K562 (cell line): ENCODE measurements around the gene KCNQ5. TPM values are rescaled to one million over a fixed set of nuclear protein-coding genes. Genes with fewer than 3 reads are reported as not detected.

Experiments used
- ATAC-seq: fragments of 200-7000 bp; cut with Tn5 transposase; 3 replicates; pipeline ENCODE4 v1.9.1; 2020; ENCODE audit warnings: moderate library complexity
- BruUV-seq: library from RNA; stranded (reverse); fragments of 400-500 nt; replicated peaks from 2 replicates; lab custom pipeline; 2021; lab: Mats Ljungman, UMichigan
- CTCF ChIA-PET: fragments of 300-600 bp; formaldehyde crosslinking; extraction: SDS; loops from one replicate; lab custom pipeline; 2021; ENCODE audit warnings: low intra/inter-chr PET ratio; lab: Yijun Ruan, JAX
- POLR2A ChIA-PET: fragments of 300-600, 350-650 bp; sonication (Branson Sonifier 250); formaldehyde crosslinking; extraction: SDS; loops from one replicate; lab custom pipeline; 2021; ENCODE audit warnings: antibody characterized with exemption, inconsistent platforms; lab: Yijun Ruan, JAX
- DNase-seq, 4 experiments: peaks; one replicate each; pipeline versions ENCODE4 v3.0.0 to v3.0.0-alpha.2; 2011 to 2018; ENCODE audit warnings: low spot score in 3 of 4, mixed read lengths in 3 of 4; ENCODE audit errors: extremely low read depth in 1 of 4
- FAIRE-seq: peaks from 2 replicates; lab custom pipeline; 2011; peaks lifted over from hg19 to GRCh38; lab: Jason Lieb, UNC
- H2AFZ ChIP-seq: 2 replicates; pipeline ENCODE4 v1.6.0; 2011; ENCODE audit warnings: low read depth, low read length, control low read depth, inconsistent platforms
- H3K27ac ChIP-seq: fragments of 200-600 bp; 3 replicates; pipeline ENCODE4 v1.8.0; 2011; ENCODE audit warnings: low read depth, mild to moderate bottlenecking, control low read depth, inconsistent platforms, low read length, moderate library complexity, mixed read lengths; ENCODE audit errors: extremely low read depth
- H3K27me3 ChIP-seq, 2 experiments: fragments of 300-600 bp in 1 of 2; 2 replicates in 1 of 2; 3 replicates in 1 of 2; pipeline versions ENCODE4 v1.6.0 to v1.8.0; 2011; ENCODE audit warnings: inconsistent platforms in 2 of 2, low read length in 2 of 2, mild to moderate bottlenecking in 1 of 2, mixed read lengths in 1 of 2, moderate library complexity in 1 of 2; ENCODE audit not compliant: control insufficient read depth in 2 of 2, insufficient read depth in 2 of 2
- H3K36me3 ChIP-seq: fragments of 300-600 bp; 3 replicates; pipeline ENCODE4 v1.8.0; 2011; ENCODE audit warnings: mild to moderate bottlenecking, low read length, inconsistent platforms; ENCODE audit not compliant: control insufficient read depth, insufficient read depth
- H3K4me1 ChIP-seq, 2 experiments: fragments of 200-600 bp in 1 of 2; replicated peaks in 1 of 2; 2 replicates in 1 of 2; 3 replicates in 1 of 2; pipeline versions ENCODE4 v1.5.1 to v1.8.0; 2011; ENCODE audit warnings: inconsistent platforms in 2 of 2, low read length in 2 of 2, mild to moderate bottlenecking in 1 of 2, mixed read lengths in 1 of 2, moderate library complexity in 1 of 2; ENCODE audit not compliant: control insufficient read depth in 2 of 2, insufficient read depth in 2 of 2
- H3K4me2 ChIP-seq: 2 replicates; pipeline ENCODE4 v1.6.1; 2011; ENCODE audit warnings: low read length, control low read depth, inconsistent platforms, mixed read lengths; ENCODE audit not compliant: insufficient read depth
- H3K4me3 ChIP-seq: fragments of 200-600 bp; sonication (generic), shearing (Covaris generic); 2 replicates; pipeline ENCODE4 v1.5.1; 2016; ENCODE audit warnings: control low read depth, inconsistent platforms
- H3K79me2 ChIP-seq: fragments of 200-600 bp; 3 replicates; pipeline ENCODE4 v1.8.0; 2011; ENCODE audit warnings: low read length, inconsistent platforms; ENCODE audit not compliant: control insufficient read depth, insufficient read depth
- H3K9ac ChIP-seq, 2 experiments: 2 replicates each; pipeline versions ENCODE4 v1.6.0 to v1.6.1; 2011; ENCODE audit warnings: low read depth in 2 of 2, low read length in 2 of 2, control low read depth in 1 of 2, inconsistent platforms in 1 of 2, mild to moderate bottlenecking in 1 of 2, mixed read lengths in 1 of 2; ENCODE audit not compliant: insufficient read depth in 1 of 2
- H3K9me1 ChIP-seq: one replicate; pipeline ENCODE4 v1.6.0; 2011; ENCODE audit warnings: inconsistent platforms, mild to moderate bottlenecking, low read length, moderate library complexity; ENCODE audit not compliant: control insufficient read depth, insufficient read depth
- H3K9me3 ChIP-seq: replicated peaks from 2 replicates; pipeline ENCODE4 v1.5.1; 2011; ENCODE audit warnings: low read depth, low read length, inconsistent platforms; ENCODE audit not compliant: control insufficient read depth, insufficient read depth
- H4K20me1 ChIP-seq: replicated peaks from 2 replicates; pipeline ENCODE4 v1.6.1; 2011; ENCODE audit warnings: low read length, inconsistent platforms, mixed read lengths; ENCODE audit not compliant: control insufficient read depth, insufficient read depth
- CBX8 ChIP-seq: fragments of 200-600 bp; sonication (generic); IDR thresholded peaks from 2 replicates; pipeline ENCODE4 v1.6.1; 2012; ENCODE audit warnings: borderline replicate concordance, mixed run types, low read depth, mild to moderate bottlenecking, moderate library complexity, mixed read lengths, low read length, control low read depth, inconsistent platforms; ENCODE audit not compliant: poor library complexity, severe bottlenecking; ENCODE audit errors: extremely low read depth
- CCAR2 ChIP-seq: fragments of 200-400 bp; formaldehyde crosslinking; IDR thresholded peaks from 2 replicates; pipeline ENCODE4 v1.6.1; 2017; ENCODE audit warnings: mild to moderate bottlenecking, low read depth, low read length
- FOXK2 ChIP-seq, 2 experiments: fragments of 450-650 bp; IDR thresholded peaks in 1 of 2; conservative IDR thresholded peaks in 1 of 2; 2 replicates each; pipeline ENCODE4 v1.6.1; 2016; ENCODE audit warnings: low read depth in 2 of 2, mild to moderate bottlenecking in 1 of 2
- KLF1 ChIP-seq: fragments of 450-650 bp; IDR thresholded peaks from 2 replicates; pipeline ENCODE4 v1.6.1; 2016; ENCODE audit warnings: missing genetic modification characterization, missing compliant biosample characterization
- KLF10 ChIP-seq: fragments of 250-450 bp; sonication (Bioruptor Pico); IDR thresholded peaks from 2 replicates; pipeline ENCODE4 v1.6.1; 2021; ENCODE audit warnings: matching md5 sums
- NFYB ChIP-seq: IDR thresholded peaks from 2 replicates; pipeline ENCODE4 v1.6.1; 2011; ENCODE audit warnings: mild to moderate bottlenecking, moderate library complexity; ENCODE audit not compliant: insufficient read length; ENCODE audit errors: extremely low read depth
- SAP30 ChIP-seq: fragments of 200-600 bp; sonication (generic); IDR thresholded peaks from 2 replicates; pipeline ENCODE4 v1.6.1; 2012; ENCODE audit warnings: borderline replicate concordance, low read depth, mild to moderate bottlenecking, moderate library complexity, low read length, control low read depth, inconsistent platforms; ENCODE audit not compliant: insufficient read depth, poor library complexity, severe bottlenecking
- TRIM28 ChIP-seq: fragments of 450-650 bp; IDR thresholded peaks from 2 replicates; pipeline ENCODE4 v1.6.1; 2017
- UBTF ChIP-seq, 2 experiments: IDR thresholded peaks; 2 replicates each; pipeline ENCODE4 v1.6.1; 2012; ENCODE audit warnings: improper control_type of control experiment in 2 of 2, low read depth in 2 of 2, low read length in 2 of 2, borderline replicate concordance in 1 of 2
- ZBTB11 ChIP-seq, 3 experiments: fragments of 200-800 bp in 1 of 3; fragments of 250-450 bp in 1 of 3; fragments of 450-650 bp in 1 of 3; sonication (Bioruptor Pico) in 1 of 3; sonication (Bioruptor generic) in 1 of 3; formaldehyde crosslinking in 1 of 3; IDR thresholded peaks; 2 replicates each; pipeline versions ENCODE4 v1.6.1 to v1.8.0; 2016 to 2022; ENCODE audit warnings: mild to moderate bottlenecking in 2 of 3, missing genetic modification characterization in 2 of 3, missing compliant biosample characterization in 1 of 3, moderate library complexity in 1 of 3
- ZKSCAN1 ChIP-seq: fragments of 150-350 bp; IDR thresholded peaks from 2 replicates; pipeline ENCODE4 v1.6.1; 2016; ENCODE audit warnings: low read depth, low read length
- ZNF143 ChIP-seq: sonication (generic); formaldehyde crosslinking; IDR thresholded peaks from 2 replicates; pipeline ENCODE4 v1.9.0; 2022; ENCODE audit warnings: mild to moderate bottlenecking, missing genetic modification reagents
- WGBS: fragments of 100-300 bp; shearing (Covaris generic); methylation state at CpG from one replicate; pipeline ENCODE4 v1.1.6; 2016; ENCODE audit warnings: low coverage, mixed read lengths; ENCODE audit not compliant: insufficient coverage; ENCODE audit errors: missing lambda C conversion rate; 5-methylcytosine and 5-hydroxymethylcytosine counted together
- in situ Hi-C: fragments of 300-500 bp; cut with MboI; formaldehyde crosslinking; loops from 4 replicates; pipeline ENCODE4 v1.15.0; 2018; ENCODE audit warnings: inconsistent platforms, mixed read lengths
- intact Hi-C: fragments of 100-400 bp; cut with micrococcal nuclease; formaldehyde crosslinking; loops from 2 replicates; pipeline ENCODE4 v1.14.2; 2022
- polyA plus RNA-seq, 8 experiments: library from polyadenylated mRNA; depleted of rRNA in 4 of 8; stranded (reverse) in 5 of 8; unstranded in 3 of 8; fragments of >200 nt; fragmentation: Nextera tagmentation in 2 of 8; fragmentation: Illumina TruSeq in 1 of 8; extraction: Ambion mirVana in 2 of 8; extraction: Trizol in 1 of 8; gene quantifications; 2 replicates each; pipeline versions ENCODE4 v1.2.1 to v1.2.3, GENCODE V29; 2011 to 2014; ENCODE audit warnings: inconsistent platforms in 1 of 8, missing spikeins in 1 of 8
- total RNA-seq, 7 experiments: library from RNA; depleted of rRNA in 6 of 7; stranded (reverse); fragments of >200 nt in 6 of 7; fragmentation: Illumina TruSeq in 2 of 7; extraction: Trizol in 2 of 7; gene quantifications; 2 replicates each; pipeline versions ENCODE4 v1.2.1 to v1.2.3, GENCODE V29; 2011 to 2021; ENCODE audit warnings: low replicate concordance in 1 of 7
- TF ChIP-seq, protein P1 (sequence below), 2 experiments: fragments of 450-650 bp; conservative IDR thresholded peaks; 2 replicates each; pipeline ENCODE4 v1.6.1; 2017; ENCODE audit warnings: mild to moderate bottlenecking in 2 of 2, moderate library complexity in 2 of 2

The KCNQ5 gene
- total and polyA plus RNA-seq, 9 of the 15 experiments (the other 6 are each of a cell fraction or from before 2014, with no cell fraction given), result 0.31 to 5.9 (median 2.6) TPM

- Histone ChIP-seq H3K4me2 (no peak overlapping the region), H3K79me2 (no peaks in the 10 kb centered on the region), H3K9ac (no peak overlapping the region), H3K27me3 (no peaks in the 10 kb centered on the region), H3K9me3 (no peaks in the 10 kb centered on the region), H3K4me3 (no peak overlapping the region), H3K4me1 (no peaks in the 10 kb centered on the region), H3K9me1 (no peaks in the 10 kb centered on the region), H3K27ac (no peak overlapping the region), H4K20me1 (no peaks in the 10 kb centered on the region), H2AFZ (no peak overlapping the region), H3K36me3 (no peaks in the 10 kb centered on the region)
- ATAC-seq (no peak), DNase-seq (no peak), FAIRE-seq (no peak)
- intact Hi-C loops, result no loop called here
- in situ Hi-C loops, result no loop called here
- POLR2A ChIA-PET, result interaction anchor here (0.6 to 0.8 kb wide), 2 partner anchors 11 to 15 kb away, joined by 3 read pairs; no protein-coding TSS in a partner anchor
- BruUV-seq, result no TSS peak
- WGBS, result 0% methylated on average over 1 of the region's 1 CpG
- CTCF ChIA-PET, result no interaction called here
- no peak for TF ChIP-seq NFYB
- no peak for TF ChIP-seq KLF1 (tag)
- no peak for TF ChIP-seq FOXK2 (conservative IDR thresholded peaks at IDR 0.05 in 1 of 2, IDR thresholded peaks at IDR 0.05 in 1 of 2; ENCODE audit: low read depth in 2 of 2)
- TF ChIP-seq, protein P1, sequence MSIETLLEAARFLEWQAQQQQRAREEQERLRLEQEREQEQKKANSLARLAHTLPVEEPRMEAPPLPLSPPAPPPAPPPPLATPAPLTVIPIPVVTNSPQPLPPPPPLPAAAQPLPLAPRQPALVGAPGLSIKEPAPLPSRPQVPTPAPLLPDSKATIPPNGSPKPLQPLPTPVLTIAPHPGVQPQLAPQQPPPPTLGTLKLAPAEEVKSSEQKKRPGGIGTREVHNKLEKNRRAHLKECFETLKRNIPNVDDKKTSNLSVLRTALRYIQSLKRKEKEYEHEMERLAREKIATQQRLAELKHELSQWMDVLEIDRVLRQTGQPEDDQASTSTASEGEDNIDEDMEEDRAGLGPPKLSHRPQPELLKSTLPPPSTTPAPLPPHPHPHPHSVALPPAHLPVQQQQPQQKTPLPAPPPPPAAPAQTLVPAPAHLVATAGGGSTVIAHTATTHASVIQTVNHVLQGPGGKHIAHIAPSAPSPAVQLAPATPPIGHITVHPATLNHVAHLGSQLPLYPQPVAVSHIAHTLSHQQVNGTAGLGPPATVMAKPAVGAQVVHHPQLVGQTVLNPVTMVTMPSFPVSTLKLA (conservative IDR thresholded peaks at IDR 0.05), result no peak
- TF ChIP-seq SAP30, result no peak
- TF ChIP-seq UBTF (IDR thresholded peaks at IDR 0.05; ENCODE audit: borderline replicate concordance in 1 of 2, low read depth in 2 of 2, low read length in 2 of 2), result no peak
- TF ChIP-seq ZNF143, result no peak
- TF ChIP-seq ZBTB11 (CRISPR knock-in tag; IDR thresholded peaks at IDR 0.05), result no peak
- no peak for TF ChIP-seq CCAR2
- TF ChIP-seq TRIM28, result no peak
- no peak for TF ChIP-seq CBX8
- TF ChIP-seq KLF10 (CRISPR knock-in tag), result no peak
- TF ChIP-seq ZKSCAN1, result no peak
These were observed 241.3 kb downstream of the KCNQ5 start for GRCh38 chr6:72863131-72863530.
